Esophagus squamous epithelium (tissue), 5 donors: ENCODE results near the gene NPIPB9. TPM values are rescaled to one million over a fixed set of nuclear protein-coding genes. Genes with fewer than 3 reads are reported as not detected.

ENCODE experiments used
- DNase-seq: peaks from one replicate; lab custom pipeline; 2025; lab: John Stamatoyannopoulos, UW
- H3K27ac ChIP-seq, 4 donors: fragments of 200-600 bp; sonication (generic); one replicate each; pipeline ENCODE4 v1.5.1; 2016 to 2019; ENCODE audit warnings: mild to moderate bottlenecking in 1 of 4
- H3K27me3 ChIP-seq, 4 donors: fragments of 200-600 bp; sonication (generic); 1 replicate in 3 of 4; 2 replicates in 1 of 4; pipeline versions ENCODE4 v1.5.1 to v1.6.0; 2017 to 2021; ENCODE audit warnings: antibody characterized with exemption in 1 of 4
- H3K36me3 ChIP-seq, 3 donors: fragments of 200-600 bp; sonication (generic); one replicate each; pipeline ENCODE4 v1.5.1; 2016 to 2019
- H3K4me1 ChIP-seq, 3 donors: fragments of 200-600 bp; sonication (generic); one replicate each; pipeline ENCODE4 v1.5.1; 2017 to 2019
- H3K4me3 ChIP-seq, 4 donors: fragments of 200-600 bp; sonication (generic); 1 replicate in 3 of 4; 2 replicates in 1 of 4; pipeline ENCODE4 v1.5.1; 2016 to 2019; ENCODE audit warnings: mild to moderate bottlenecking in 2 of 4, moderate library complexity in 1 of 4
- H3K9me3 ChIP-seq, 3 donors: fragments of 200-600 bp; sonication (generic); one replicate each; pipeline ENCODE4 v1.5.1; 2016 to 2019
- POLR2A ChIP-seq, 4 donors: fragments of 450-650 bp; IDR thresholded peaks; one replicate each; pipeline ENCODE4 v1.6.1; 2017; ENCODE audit warnings: antibody characterized with exemption in 4 of 4, mild to moderate bottlenecking in 4 of 4, moderate library complexity in 3 of 4
- WGBS, 2 donors: methylation state at CpG; one replicate each; pipeline ENCODE4 v1.1.5; 2018; 5-methylcytosine and 5-hydroxymethylcytosine counted together
- intact Hi-C: fragments of 100-400 bp; cut with DNase I; formaldehyde crosslinking; loops from one replicate; pipeline ENCODE4 v1.15.0; 2022
- small RNA-seq, 4 donors: library from RNA; depleted of rRNA; stranded (forward); fragments of <200 nt; gene quantifications; one replicate each; pipeline ENCODE3, GENCODE V24; 2016
- total RNA-seq, 4 donors: library from RNA; depleted of rRNA; stranded (reverse); fragments of >200 nt; gene quantifications; one replicate each; pipeline ENCODE4 v1.1.0, GENCODE V29; 2016
- TF ChIP-seq, protein P1 (sequence below), 6 experiments: fragments of 450-650 bp in 4 of 6; fragments of 200-600 bp in 2 of 6; sonication (generic) in 2 of 6; IDR thresholded peaks; one replicate each; pipeline ENCODE4 v1.5.1; 2016 to 2019; ENCODE audit warnings: antibody characterized with exemption in 6 of 6, mild to moderate bottlenecking in 4 of 6, moderate library complexity in 4 of 6
- donor health status: DM: yes; HTN: yes; CAD: no.

NPIPB9 gene
- total RNA-seq, 4 donors from 2014 or later = 5.0 TPM; not detected in 3

DNA sequence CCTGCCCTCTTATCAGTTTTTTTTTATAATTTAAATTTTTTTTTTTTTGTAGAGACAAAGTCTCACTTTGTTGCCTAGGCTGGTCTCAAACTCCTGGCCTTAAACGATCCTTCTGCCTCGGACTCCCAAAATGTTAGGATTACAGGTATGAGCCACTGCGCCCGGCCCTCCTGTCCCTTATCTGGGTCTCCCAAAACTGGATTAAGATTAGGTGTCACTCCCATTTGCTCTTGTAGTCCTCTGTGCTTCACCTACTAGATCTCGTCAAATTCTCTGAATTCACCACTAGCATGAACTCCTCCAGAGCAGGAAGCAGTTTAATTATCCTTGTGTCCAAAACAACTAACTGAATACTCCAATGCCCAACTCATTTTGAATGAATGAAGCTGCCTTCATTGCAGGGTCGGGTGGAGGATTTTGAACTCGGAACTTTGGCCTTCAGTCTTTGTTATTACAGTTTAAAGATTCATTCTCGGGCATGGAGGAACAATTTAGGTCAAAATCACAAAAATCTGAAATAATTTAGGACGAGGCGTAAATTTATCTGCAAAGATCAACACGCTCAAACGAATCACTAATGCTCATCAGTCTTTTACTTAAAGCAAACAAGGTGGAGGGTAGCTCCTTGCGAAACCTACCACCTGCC is 70.4 kb downstream of the NPIPB9 start:
- Histone ChIP-seq H3K27ac (peak overlapping the region; percentile 99 to 100 (median 100)), H3K4me1 (peaks cover 9 to 30% (median 21%) of the 10 kb centered on the region in 3 donors), H3K4me3 (peak overlapping the region; percentile 92 to 100 (median 98)), H3K9me3 (no peaks in the 10 kb centered on the region), H3K36me3 (peaks cover 5 to 20% (median 17%) of the 10 kb centered on the region in 3 donors), H3K27me3 (no peaks in the 10 kb centered on the region)
- no peak for DNase-seq
- WGBS, 2 donors = 25 to 28% methylated on average over 12 to 13 of the region's 13 CpGs
- intact Hi-C loops = no loop called here
- TF ChIP-seq, protein P1, sequence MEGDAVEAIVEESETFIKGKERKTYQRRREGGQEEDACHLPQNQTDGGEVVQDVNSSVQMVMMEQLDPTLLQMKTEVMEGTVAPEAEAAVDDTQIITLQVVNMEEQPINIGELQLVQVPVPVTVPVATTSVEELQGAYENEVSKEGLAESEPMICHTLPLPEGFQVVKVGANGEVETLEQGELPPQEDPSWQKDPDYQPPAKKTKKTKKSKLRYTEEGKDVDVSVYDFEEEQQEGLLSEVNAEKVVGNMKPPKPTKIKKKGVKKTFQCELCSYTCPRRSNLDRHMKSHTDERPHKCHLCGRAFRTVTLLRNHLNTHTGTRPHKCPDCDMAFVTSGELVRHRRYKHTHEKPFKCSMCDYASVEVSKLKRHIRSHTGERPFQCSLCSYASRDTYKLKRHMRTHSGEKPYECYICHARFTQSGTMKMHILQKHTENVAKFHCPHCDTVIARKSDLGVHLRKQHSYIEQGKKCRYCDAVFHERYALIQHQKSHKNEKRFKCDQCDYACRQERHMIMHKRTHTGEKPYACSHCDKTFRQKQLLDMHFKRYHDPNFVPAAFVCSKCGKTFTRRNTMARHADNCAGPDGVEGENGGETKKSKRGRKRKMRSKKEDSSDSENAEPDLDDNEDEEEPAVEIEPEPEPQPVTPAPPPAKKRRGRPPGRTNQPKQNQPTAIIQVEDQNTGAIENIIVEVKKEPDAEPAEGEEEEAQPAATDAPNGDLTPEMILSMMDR (IDR thresholded peaks at IDR 0.05) = no peak
- no peak for TF ChIP-seq POLR2A (IDR thresholded peaks at IDR 0.05)

Small RNA genes lying within 50 kb of the gene (small RNA-seq; reads per million reads assigned to genes)
- gene MIR6862-2 = 0 reads per million in 4 donors

Other genes starting within 250 kb of the NPIPB9 start
- gene IL27, start 245.0 kb upstream of the NPIPB9 start, total RNA-seq = not detected
- 10 to 100 TPM in 3 of 4 donors, 1 to 10 TPM in 1; 5.2 to 21.4 (median 15.0) TPM for gene NUPR1, start 212.8 kb upstream of the NPIPB9 start, total RNA-seq
- 10 to 100 TPM; 11.0 to 31.3 (median 13.1) TPM for gene SGF29, start 197.9 kb upstream of the NPIPB9 start, total RNA-seq
- gene SULT1A2, start 154.7 kb upstream of the NPIPB9 start, total RNA-seq = under 1 TPM in 3 of 4 donors, not detected in 1; 0.26 to 0.49 (median 0.38) TPM
- 10 to 100 TPM in 2 of 4 donors, 1 to 10 TPM in 2; 4.1 to 17.2 (median 8.3) TPM for gene SULT1A1, start 141.7 kb upstream of the NPIPB9 start, total RNA-seq
- under 1 TPM in 1 of 4 donors, not detected in 3; 0.22 TPM for gene NPIPB8, start 113.7 kb upstream of the NPIPB9 start, total RNA-seq
- 100 to 1,000 TPM; 187 to 337 (median 204) TPM for gene EIF3C, start 40.3 kb upstream of the NPIPB9 start, total RNA-seq
- gene ATXN2L, start 71.2 kb downstream of the NPIPB9 start, total RNA-seq = 10 to 100 TPM; 42.1 to 72.7 (median 67.1) TPM
- gene TUFM, start 94.6 kb downstream of the NPIPB9 start, total RNA-seq = 100 to 1,000 TPM; 105 to 143 (median 121) TPM
- 10 to 100 TPM; 11.0 to 28.2 (median 18.8) TPM for gene SH2B1, start 112.1 kb downstream of the NPIPB9 start, total RNA-seq
- gene ATP2A1, start 126.7 kb downstream of the NPIPB9 start, total RNA-seq = under 1 TPM in 2 of 4 donors, not detected in 2; 0.19 to 0.26 TPM
- 10 to 100 TPM; 28.7 to 47.2 (median 37.2) TPM for gene RABEP2, start 173.5 kb downstream of the NPIPB9 start, total RNA-seq
- under 1 TPM in 2 of 4 donors, not detected in 2; 0.19 to 0.42 TPM for gene CD19, start 180.2 kb downstream of the NPIPB9 start, total RNA-seq
- 10 to 100 TPM; 17.4 to 36.6 (median 24.2) TPM for gene NFATC2IP, start 199.2 kb downstream of the NPIPB9 start, total RNA-seq
- 10 to 100 TPM; 15.3 to 26.3 (median 18.5) TPM for gene SPNS1, start 223.0 kb downstream of the NPIPB9 start, total RNA-seq
- 1 to 10 TPM in 3 of 4 donors, under 1 TPM in 1; 0.76 to 7.4 (median 2.5) TPM for gene LAT, start 233.3 kb downstream of the NPIPB9 start, total RNA-seq